ENCODE results near the gene SDK1. TPM values are rescaled to one million over a fixed set of nuclear protein-coding genes. Genes with fewer than 3 reads are reported as not detected.

Gene SDK1
- total RNA-seq, 1 donor from 2014 or later, result 10.9 TPM

GRCh38 chr7:3380886-3381685 is 80.0 kb downstream of the SDK1 start:
- Mint-ChIP-seq H3K4me3 (ENCODE audit: unreplicated experiment) (no peak overlapping the region), H3K4me1 (ENCODE audit: low read depth) (peaks cover 4% of the 10 kb centered on the region), H3K36me3 (ENCODE audit: low read depth) (peaks cover 2% of the 10 kb centered on the region), H3K9me3 (ENCODE audit: low read depth) (no peaks in the 10 kb centered on the region), H3K27ac (ENCODE audit: unreplicated experiment) (no peak overlapping the region), H3K27me3 (ENCODE audit: low read depth) (no peaks in the 10 kb centered on the region)
- DNase-seq (ENCODE audit: low spot score), result no peak
- no peak for TF ChIP-seq CTCF (IDR thresholded peaks at IDR 0.05)

- Mint-ChIP-seq H3K27ac (ENCODE audit: unreplicated experiment) (no peak overlapping the region), H3K4me3 (ENCODE audit: unreplicated experiment) (no peak overlapping the region), H3K4me1 (ENCODE audit: low read depth) (peaks cover 15% of the 10 kb centered on the region), H3K36me3 (ENCODE audit: low read depth) (no peaks in the 10 kb centered on the region), H3K9me3 (ENCODE audit: low read depth) (peaks cover 5% of the 10 kb centered on the region), H3K27me3 (ENCODE audit: low read depth) (no peaks in the 10 kb centered on the region)
- no peak for TF ChIP-seq CTCF (IDR thresholded peaks at IDR 0.05)
- DNase-seq (ENCODE audit: low spot score), result no peak
Measured at GRCh38 chr7:3386423-3387190, 85.6 kb downstream of the SDK1 start.

- no peak for DNase-seq (ENCODE audit: low spot score)
- Mint-ChIP-seq H3K27ac (ENCODE audit: unreplicated experiment) (no peak overlapping the region), H3K4me3 (ENCODE audit: unreplicated experiment) (no peak overlapping the region), H3K27me3 (ENCODE audit: low read depth) (no peaks in the 10 kb centered on the region), H3K9me3 (ENCODE audit: low read depth) (peaks cover 34% of the 10 kb centered on the region), H3K36me3 (ENCODE audit: low read depth) (peaks cover 12% of the 10 kb centered on the region), H3K4me1 (ENCODE audit: low read depth) (peaks cover 3% of the 10 kb centered on the region)
- peak; percentile 16 for TF ChIP-seq CTCF (IDR thresholded peaks at IDR 0.05)
Measured at GRCh38 chr7:3393862-3394261, 92.8 kb downstream of the SDK1 start.

- no peak overlapping the region for H3K4me3 Mint-ChIP-seq (ENCODE audit: unreplicated experiment)
- no peak overlapping the region for H3K27ac Mint-ChIP-seq (ENCODE audit: unreplicated experiment)
- H3K9me3 Mint-ChIP-seq (ENCODE audit: low read depth), result peaks cover 33% of the 10 kb centered on the region
- DNase-seq (ENCODE audit: low spot score), result no peak
- H3K27me3 Mint-ChIP-seq (ENCODE audit: low read depth), result no peaks in the 10 kb centered on the region
- TF ChIP-seq CTCF (IDR thresholded peaks at IDR 0.05), result no peak
- H3K4me1 Mint-ChIP-seq (ENCODE audit: low read depth), result peaks cover 3% of the 10 kb centered on the region
- H3K36me3 Mint-ChIP-seq (ENCODE audit: low read depth), result peaks cover 15% of the 10 kb centered on the region
Measured at GRCh38 chr7:3397324-3397723, 96.3 kb downstream of the SDK1 start.

GRCh38 chr7:3399858-3400257 is 98.8 kb downstream of the SDK1 start:
- H3K27ac Mint-ChIP-seq (ENCODE audit: unreplicated experiment), result no peak overlapping the region
- peaks cover 25% of the 10 kb centered on the region for H3K9me3 Mint-ChIP-seq (ENCODE audit: low read depth)
- DNase-seq (ENCODE audit: low spot score), result no peak
- peak; percentile 51 for TF ChIP-seq CTCF (IDR thresholded peaks at IDR 0.05)
- H3K36me3 Mint-ChIP-seq (ENCODE audit: low read depth), result peaks cover 11% of the 10 kb centered on the region
- no peak overlapping the region for H3K4me3 Mint-ChIP-seq (ENCODE audit: unreplicated experiment)
- H3K27me3 Mint-ChIP-seq (ENCODE audit: low read depth), result no peaks in the 10 kb centered on the region
- H3K4me1 Mint-ChIP-seq (ENCODE audit: low read depth), result peaks cover 8% of the 10 kb centered on the region

All from chondrocyte (in vitro differentiated cells).